22Rv1 (cell line): ENCODE data around the gene SCAF4.

Source experiments
- CTCF ChIP-seq: fragments of 450-650 bp; IDR thresholded peaks from 2 replicates; pipeline ENCODE4 v1.5.1; 2017; ENCODE audit warnings: mild to moderate bottlenecking
- ZFX ChIP-seq: fragments of 450-650 bp; IDR thresholded peaks from 2 replicates; pipeline ENCODE4 v1.6.1; 2017; ENCODE audit warnings: antibody characterized with exemption, borderline replicate concordance

GRCh38 chr21:31729622-31730343, 2.1 kb downstream of the SCAF4 start:
- TF ChIP-seq CTCF (no peak), ZFX (no peak)
